HG02884 (cell line): ENCODE results near the gene DDX10.
"Not testable (repeated sequence)": the region's sequence is repeated elsewhere in the genome, so short reads cannot be mapped to it uniquely, and the experiment has no call there.

Experiments
- ATAC-seq: cut with Tn5 transposase; IDR thresholded peaks from one replicate; pipeline ENCODE4 v1.9.1; 2021; ENCODE audit warnings: mild to moderate bottlenecking, moderate library complexity; ENCODE audit not compliant: unreplicated experiment

DDX10 gene

DNA sequence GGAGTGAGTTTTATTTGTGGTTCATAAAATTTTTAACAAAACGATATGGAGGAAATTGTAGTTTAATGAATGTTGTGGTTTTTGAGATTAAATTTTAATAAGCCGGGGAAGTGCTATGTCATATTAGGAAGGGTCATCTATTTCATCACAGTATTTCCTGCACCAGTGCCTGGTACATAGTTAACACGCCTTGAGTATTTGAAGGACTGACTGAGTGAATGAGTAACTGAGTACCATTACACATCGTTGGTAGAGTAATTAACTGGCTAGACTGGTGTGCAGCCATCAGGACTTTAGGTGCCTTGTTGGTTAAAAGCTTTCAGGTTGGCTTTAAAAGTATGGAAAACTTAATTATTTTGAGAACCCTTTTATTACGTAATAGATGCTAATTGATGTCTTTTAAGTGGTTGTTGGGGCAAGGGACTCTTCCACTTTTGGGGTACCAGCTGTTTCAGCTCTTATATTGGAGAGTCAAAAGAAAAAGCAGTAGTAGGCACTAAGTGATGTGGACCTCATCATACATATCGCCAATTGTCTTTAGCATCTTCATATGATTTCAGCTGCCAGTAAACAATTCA, 101.8 kb downstream of the DDX10 start:
- no peak for ATAC-seq

DNA sequence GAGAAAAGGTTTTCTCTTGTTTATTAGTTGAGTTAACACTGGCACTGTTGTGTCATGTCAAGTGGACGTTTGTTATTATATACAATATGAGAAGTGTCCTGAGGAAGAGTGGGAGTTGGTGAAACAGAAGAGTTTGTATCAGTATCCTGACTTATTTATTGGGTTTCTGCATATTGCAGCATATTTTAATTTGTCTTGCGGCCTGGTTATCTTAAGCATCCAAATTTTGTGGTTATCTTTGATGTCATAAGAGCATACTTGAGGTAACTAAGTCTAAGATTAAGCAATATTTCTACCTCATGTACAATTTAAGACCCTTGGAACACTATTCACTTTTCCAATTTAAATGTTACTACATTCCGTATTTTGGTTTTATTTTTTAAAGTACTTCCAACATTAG, 103.5 kb downstream of the DDX10 start:
- no peak for ATAC-seq

DNA sequence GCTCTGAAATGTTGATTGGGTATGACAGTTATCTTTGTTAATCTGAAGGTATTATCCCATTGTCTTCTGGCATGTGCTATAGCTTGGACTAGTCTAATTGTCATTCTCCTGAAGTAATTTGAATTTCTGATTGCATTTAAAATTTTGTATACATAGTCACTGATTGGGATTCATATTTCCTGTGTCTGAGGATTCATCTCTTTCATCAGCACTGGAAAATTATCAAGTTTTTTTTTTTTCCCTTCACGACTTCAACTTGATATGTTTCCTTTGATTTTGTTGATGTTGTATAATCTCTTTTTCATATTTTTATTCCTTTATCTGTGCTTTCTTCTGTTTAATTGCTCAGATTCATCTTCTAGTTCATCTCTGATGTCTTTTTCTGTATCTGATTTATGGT, 104.1 kb downstream of the DDX10 start:
- no peak for ATAC-seq

DNA sequence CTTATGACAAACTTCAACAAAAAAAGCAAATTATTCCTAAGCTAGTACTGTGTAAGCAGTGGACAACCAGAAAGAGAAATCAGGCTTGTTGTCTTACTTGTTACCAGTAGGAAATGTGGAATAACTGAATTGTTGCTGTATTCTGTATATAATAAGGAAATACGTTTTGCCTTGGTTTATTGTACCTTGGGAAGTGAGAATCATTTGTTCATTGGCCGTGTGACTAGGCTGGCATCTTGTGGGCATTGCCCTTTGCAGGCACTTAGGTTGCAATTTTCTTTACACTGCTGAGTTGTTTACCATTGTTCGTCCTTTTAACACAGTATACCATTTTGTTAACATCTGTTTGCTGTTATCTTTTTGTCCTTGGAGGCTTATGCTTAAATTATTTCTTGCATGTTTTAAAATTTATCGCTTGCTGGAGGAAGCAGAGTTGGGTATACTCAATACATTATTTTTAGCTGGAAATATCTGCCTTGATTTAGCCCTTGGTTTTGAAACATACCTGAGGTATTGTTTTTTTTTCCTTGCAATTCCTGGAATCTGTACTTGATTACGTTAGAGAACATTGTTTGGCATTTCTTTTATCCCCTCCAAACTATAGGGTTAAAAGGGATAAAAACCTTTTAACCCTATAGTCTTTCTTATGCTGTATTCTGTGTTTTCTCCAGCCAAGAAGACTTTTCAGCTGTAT, 109.3 kb downstream of the DDX10 start:
- ATAC-seq = no peak

DNA sequence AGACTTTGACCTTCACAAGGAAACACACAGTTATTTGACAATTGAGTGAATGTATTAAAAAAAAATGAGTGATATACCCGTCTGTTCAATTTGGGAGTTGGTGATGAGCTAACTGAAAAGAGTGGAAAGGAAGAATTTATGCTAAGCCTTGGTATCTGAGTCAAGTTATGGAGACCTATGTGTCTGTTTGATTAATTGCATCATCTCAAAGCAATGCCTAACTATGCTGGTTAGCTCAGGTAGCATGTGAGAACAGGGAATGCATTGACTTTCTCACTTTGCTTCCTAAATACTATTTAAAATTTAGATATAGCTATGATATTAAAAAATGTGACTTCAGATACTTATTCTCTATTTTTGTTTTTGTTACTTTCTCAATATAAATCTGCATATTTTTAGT, 110.5 kb downstream of the DDX10 start:
- no peak for ATAC-seq

DNA sequence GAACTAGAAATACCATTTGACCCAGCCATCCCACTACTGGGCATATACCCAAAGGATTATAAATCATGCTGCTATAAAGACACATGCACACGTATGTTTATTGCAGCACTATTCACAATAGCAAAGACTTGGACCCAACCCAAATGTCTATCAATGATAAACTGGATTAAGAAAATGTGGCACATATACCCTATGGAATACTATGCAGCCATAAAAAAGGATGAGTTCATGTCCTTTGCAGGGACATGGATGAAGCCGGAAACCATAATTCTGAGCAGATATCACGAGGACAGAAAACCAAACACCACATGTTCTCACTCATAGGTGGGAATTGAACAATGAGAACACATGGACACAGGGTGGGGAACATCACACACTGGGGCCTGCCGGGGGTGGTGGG, 114.3 kb downstream of the DDX10 start:
- not testable (repeated sequence) for ATAC-seq

DNA sequence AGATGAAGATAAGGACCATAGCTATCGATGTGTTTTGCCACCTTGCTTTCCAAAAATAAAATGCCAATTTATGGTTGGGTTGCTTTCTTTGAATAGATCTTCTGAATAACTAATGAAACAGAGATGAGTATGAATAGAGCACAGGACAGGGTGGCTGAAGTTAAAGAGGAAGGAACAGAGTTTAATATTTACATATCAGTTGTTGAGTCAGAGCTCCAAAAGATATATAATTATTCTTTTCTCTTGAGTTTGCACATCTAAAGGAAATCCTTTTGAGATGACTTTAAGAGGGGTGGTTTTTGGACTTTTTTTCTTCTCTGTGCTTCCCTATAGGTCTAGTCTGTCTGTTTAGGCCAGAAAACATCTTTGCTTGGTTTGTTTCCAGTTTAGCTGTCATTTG, 115.2 kb downstream of the DDX10 start:
- no peak for ATAC-seq

DNA sequence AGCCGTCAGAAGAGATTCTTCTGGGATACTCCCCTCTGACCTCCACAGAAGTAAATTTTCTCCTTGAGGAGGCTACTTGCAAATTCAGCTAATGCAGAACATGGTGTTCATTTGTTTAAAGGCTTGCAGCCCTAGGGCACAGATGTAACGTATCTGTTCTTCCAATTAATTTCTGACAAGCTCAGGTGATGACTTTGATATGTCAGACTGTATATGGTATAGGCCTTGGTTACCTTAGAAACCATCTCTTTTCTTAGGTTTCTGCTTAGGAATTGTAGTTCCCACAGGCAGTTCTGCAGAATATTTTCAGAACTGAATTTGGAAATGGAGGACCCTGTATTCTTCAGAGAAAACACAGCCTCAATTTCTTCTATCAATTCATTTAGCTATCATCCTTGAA, 117.1 kb downstream of the DDX10 start:
- no peak for ATAC-seq

DNA sequence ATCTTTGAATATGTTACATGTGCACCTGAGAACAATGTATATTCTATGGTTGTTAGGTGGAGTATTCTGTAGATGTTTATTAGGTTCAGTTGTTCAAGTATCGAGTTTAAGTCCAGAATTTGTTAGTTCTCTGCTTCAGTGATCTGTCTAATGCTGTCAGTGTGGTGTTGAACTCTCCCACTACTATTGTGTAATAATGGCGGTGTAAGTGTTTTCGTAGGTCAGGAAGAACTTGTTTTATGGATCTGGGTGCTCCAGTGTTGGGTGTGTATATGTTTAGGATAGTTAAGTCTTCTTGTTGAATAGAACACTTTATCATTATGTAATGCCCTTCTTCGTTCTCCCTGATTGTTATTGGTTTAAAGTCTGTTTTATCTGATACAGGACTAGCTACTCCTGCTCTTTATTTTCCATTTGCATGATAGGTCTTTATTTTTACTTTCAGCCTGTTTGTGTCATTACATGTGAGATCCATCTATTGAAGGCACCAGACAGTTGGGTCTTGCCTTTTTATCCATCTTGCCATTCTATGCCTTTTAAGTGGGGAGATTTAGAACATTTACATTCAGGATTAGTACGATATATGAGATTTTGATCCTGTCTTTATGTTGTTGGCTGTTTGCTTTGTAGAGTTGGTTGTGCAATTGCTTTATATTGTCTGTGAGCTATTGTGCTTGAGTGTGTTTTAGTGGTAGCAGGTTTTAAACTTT, 121.6 kb downstream of the DDX10 start:
- no peak for ATAC-seq

DNA sequence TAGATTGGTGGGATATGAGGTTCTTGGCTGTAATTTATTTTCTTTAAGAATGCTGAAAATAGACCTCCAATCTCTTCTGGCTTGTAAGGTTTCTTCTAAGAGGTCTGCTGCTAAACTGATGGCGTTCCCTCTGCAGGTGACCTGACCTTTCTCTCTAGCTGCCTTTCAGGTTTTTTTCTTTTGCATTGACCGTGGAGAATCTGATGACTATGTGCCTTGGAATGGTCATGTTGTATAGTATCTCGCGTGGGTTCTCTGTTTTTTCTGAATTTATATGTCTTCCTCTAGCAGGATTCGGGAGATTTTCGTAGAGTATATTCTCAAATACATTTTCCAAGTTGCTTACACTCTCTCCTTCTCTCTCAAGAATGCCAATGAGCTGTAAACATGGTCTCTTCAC, 122.2 kb downstream of the DDX10 start:
- ATAC-seq = no peak

DNA sequence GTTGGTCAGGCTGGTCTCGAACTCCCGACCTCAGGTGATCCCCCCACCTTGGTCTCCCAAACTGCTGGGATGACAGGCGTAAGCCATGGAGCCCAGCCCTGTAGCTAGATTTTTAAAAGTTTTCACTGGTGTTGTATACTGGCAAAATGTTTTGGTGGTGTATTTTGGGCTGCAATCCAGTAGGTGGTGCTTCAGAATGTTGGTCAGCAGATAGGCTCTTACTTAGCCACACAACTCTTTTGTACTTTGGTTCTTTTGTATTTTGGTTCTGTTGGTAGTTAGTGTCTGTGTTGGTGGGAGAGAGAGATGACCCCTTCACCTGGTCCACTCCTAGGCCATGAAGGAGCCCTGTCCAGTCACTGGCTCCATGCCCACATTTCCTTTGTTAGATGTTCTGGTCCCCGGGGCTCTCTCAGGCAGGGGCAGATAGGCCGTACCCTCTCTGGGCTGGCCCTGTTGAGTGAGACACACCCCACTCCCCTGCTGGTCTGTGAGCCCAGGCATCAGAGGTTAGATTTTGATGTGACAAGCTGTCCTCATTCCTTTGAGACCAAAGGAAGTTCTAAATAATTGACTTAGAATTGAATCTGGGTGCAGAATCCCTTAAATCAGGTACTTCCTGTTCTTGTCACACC, 123.8 kb downstream of the DDX10 start:
- ATAC-seq = no peak

DNA sequence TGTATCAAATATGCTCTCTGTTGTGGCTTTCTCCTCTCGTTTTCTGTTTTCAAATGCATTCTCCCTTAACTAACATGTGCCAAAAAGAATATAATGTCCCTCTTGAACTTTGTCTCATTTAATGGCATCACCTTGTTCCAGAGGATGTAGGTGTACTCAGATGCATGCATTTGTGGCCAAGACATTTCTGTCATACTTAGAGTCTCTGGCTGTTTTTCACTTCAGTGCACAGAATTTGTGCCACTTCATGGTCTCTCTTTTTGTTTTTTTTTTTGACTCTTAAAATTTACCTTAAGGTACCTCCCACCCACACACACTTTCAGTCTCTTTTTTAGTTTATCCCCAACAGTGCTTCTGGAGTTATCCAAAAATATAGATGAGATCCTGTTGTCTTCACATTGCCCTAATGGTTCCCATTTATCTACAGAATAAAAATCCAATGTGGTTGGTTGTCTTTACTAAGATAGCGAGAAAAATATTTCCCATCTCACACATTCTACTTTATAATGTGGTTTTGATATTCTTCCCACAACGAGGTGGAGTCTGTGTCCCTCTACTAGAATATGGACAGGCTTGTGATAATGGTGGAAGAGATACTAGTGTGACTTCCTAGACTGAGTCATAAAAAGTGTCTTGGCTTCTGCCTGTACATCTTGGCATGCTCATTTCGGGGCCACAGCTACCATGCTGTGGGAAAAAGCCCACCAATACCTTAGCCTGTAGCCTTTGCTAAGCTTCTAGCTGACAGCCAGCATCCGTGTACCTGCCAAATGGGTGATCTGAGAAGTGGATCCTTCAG, 125.8 kb downstream of the DDX10 start:
- peak; percentile 79 for ATAC-seq

DNA sequence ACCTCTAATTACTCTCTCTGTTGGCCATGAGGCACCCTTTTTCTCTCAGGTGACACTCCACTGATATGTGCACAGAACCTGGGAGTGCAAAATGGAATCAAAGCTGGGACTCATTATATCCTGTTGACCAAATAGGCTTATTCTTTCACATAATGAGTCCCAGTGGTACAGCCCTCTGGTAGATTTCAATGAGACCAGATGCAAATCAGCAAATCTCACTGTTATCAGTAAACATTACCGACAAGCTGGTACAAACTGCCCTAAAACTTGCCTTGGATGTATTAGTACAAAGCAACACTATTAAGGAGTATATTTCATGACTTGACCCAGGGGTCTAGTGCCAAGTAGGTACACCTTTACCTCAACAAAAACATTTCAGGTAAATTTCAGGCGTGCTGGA, 128.3 kb downstream of the DDX10 start:
- ATAC-seq = no peak

DNA sequence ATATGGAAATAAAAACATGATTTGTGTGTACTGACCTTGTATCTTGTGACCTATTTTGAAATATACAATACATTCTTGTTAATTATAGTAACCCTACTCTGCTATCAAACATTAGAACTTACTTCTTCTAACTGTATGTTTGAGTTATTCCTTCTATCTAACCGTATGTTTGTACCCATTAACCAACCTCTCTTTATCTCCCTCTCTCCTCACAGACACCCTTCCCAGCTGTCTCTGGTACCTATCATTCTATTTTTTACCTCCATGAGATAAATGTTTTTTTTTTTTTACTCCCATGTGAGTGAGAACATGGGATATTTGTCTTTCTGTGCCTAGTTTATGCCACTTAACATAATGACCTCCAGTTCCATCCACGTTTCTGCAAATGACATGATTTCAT, 128.7 kb downstream of the DDX10 start:
- ATAC-seq = no peak

DNA sequence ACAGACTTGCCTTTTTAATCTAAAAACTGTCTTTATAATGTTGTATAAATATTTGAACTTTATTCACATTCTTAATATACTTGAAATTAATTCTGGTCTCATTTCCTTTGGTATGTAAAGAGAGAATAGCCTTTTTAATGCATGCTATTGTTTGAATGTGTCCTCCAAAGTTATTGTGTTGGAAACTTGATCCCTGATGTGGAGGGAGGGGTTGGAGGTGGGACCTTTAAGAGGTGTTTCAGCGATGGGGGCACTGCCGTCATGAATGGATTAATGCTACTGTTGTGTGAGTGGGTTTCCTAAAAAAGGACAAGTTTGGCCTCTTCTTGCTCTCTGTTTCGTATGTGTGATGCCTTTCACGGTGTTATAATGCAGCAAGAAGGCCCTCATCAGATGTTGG, 131.7 kb downstream of the DDX10 start:
- no peak for ATAC-seq

DNA sequence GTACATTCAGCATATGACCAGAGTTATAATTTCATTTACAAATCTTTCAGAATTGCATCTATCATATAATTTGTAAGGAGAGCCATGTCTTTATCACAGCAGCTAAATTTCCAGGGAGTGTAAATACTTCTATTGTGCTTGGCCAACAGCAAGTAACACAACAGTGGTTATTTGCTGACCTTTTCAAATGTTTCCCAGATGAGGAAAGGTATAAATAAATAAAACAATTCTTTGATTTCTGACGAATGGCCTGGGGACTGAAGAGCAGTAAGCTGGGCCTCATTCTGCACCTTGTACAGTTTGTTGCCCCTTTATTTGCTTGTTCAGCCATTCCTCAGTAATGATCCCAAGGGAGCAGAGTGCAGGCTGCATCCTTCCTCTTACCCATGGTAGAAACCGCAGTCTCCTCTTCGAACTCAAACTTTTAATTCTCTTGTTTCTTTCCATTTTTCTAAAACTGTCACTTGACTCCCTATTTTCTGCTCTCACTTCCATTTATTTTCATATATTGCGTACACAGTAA, 132.8 kb downstream of the DDX10 start:
- no peak for ATAC-seq

DNA sequence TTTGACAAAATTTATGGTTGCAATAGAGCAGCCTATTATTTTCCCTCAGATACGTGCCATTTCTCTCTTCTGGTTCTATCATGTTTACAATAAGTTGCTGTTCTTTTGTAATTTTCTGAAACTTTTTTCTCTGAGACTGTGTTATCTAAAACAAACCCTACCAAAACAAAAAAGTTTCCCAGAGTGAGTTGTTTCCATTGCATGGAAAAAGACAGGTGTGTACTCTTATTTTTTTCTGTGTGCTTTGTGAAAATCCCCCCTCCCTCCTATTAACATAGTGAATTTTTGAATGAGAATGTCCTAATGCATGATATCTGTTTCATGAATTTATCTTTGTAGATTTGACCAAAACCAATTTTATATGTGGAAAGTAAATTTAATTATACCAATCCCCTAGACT, 137.6 kb downstream of the DDX10 start:
- ATAC-seq = no peak

DNA sequence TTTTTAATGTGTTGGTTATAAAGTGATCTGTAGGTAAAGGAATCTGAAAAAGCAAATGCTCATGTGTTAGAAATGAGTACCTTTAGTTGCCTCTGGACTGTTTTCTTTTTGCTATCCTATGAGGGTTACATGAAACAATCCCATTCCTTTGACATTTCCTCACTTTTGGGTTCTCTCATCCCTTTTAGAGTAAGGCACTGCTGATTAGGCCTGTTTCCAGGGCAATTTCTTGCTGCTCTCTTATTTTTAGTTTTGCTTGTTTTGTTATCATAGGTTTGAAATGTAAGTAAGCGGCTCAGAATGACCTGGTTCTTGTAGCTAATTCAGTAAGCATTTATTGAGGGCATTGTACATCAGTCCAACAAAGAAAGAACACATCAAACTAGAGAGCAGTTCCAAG, 138.9 kb downstream of the DDX10 start:
- ATAC-seq = no peak

DNA sequence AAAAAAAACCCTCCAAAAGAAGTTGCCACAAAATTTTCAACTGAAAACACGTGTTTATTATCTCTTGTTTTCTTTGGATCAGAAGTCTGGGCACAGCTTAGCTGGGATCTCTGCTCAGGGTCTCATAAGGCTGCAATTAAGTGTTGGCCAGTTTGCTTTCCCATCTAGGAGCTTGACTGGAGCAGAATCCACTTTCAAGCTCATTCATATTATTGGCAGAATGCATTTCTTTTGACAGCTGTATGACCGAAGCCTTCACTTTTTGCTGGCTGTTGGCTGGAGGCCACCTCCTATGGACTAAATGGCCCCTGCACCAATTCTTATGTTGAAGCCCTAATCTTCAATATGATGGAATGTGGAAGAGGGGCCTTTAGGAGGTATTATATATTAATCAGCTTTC, 139.6 kb downstream of the DDX10 start:
- no peak for ATAC-seq

DNA sequence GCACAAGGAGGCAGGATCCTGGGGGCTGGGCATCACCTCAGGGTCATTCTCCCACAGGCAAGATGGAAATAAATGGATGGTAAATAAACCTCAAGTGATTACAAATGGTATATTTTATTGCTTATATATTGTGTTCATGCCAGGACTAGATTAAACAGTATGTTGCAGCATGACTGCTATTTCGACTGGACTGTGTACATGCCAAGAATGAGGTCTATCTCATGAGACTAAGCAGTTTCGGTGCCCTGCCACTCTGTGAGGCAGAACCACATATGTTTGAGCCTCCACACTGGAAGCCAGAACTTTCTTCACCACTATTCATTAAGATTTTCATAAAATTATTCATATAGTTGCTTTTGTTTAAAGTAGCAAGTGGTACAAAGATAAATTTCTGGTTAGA, 140.2 kb downstream of the DDX10 start:
- ATAC-seq = no peak

DNA sequence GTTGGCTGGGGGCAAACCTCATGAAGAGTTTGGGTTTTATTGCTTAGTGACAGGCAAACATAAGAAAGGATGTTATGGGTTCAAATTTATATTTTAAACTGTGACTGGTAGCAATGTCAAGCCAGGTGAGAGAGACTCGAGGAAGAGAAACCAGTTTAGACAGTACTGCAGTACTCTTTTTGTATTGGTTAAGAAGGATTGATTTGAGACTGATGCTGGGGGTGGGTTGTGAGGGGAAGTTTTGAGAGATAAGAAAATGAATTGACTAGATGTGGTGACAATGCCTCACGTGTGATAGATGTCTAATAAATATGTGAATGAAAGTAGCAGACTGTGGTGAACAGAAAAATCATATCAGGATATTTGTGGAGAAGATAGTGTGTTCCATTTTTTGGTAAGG, 142.4 kb downstream of the DDX10 start:
- no peak for ATAC-seq
